GM21526 (cell line): Measurements from ENCODE around the gene PHAF1.

ENCODE experiments used
- ATAC-seq: cut with Tn5 transposase; IDR thresholded peaks from one replicate; pipeline ENCODE4 v1.9.1; 2021; ENCODE audit warnings: moderate library complexity; ENCODE audit not compliant: unreplicated experiment, low FRiP score

PHAF1 gene

GRCh38 chr16:67177743-67178699, 68.3 kb downstream of the PHAF1 start:
- ATAC-seq, result no peak

GRCh38 chr16:67179421-67180080, 69.8 kb downstream of the PHAF1 start:
- no peak for ATAC-seq

- no peak for ATAC-seq
Observed at GRCh38 chr16:67180166-67180565, 70.4 kb downstream of the PHAF1 start.

GRCh38 chr16:67181346-67181745, 71.6 kb downstream of the PHAF1 start:
- ATAC-seq, result no peak

- no peak for ATAC-seq
Observed at GRCh38 chr16:67182288-67182687, 72.5 kb downstream of the PHAF1 start.

- ATAC-seq, result no peak
Observed at GRCh38 chr16:67183284-67183626, 73.5 kb downstream of the PHAF1 start.

- peak; percentile 81 for ATAC-seq
Observed at GRCh38 chr16:67183627-67184452, 74.1 kb downstream of the PHAF1 start, which contains the start of gene MATCAP1. Gene MATCAP1 (minus strand): TSS chr16:67183963. CDS start chr16:67180610, 3,353 bp downstream.

- ATAC-seq, result peak; percentile 8
Observed at GRCh38 chr16:67184453-67184994, 74.8 kb downstream of the PHAF1 start.

GRCh38 chr16:67184995-67185650, 75.4 kb downstream of the PHAF1 start:
- no peak for ATAC-seq

GRCh38 chr16:67185651-67186134, 76.0 kb downstream of the PHAF1 start:
- no peak for ATAC-seq

- ATAC-seq, result no peak
Observed at GRCh38 chr16:67186550-67186950, 76.8 kb downstream of the PHAF1 start.

GRCh38 chr16:67187175-67187890, 77.6 kb downstream of the PHAF1 start:
- no peak for ATAC-seq

GRCh38 chr16:67188323-67188722, 78.6 kb downstream of the PHAF1 start:
- ATAC-seq, result no peak

- ATAC-seq, result no peak
Observed at GRCh38 chr16:67188798-67189197, 79.1 kb downstream of the PHAF1 start.

GRCh38 chr16:67190041-67190440, 80.3 kb downstream of the PHAF1 start, which contains the start of gene EXOC3L1:
Gene EXOC3L1 (minus strand): TSS chr16:67190136. CDS start chr16:67189676, 460 bp downstream.
- ATAC-seq, result no peak

- ATAC-seq, result no peak
Observed at GRCh38 chr16:67190448-67191399, 81.0 kb downstream of the PHAF1 start.

GRCh38 chr16:67191411-67191994, 81.8 kb downstream of the PHAF1 start:
- ATAC-seq, result no peak
